ENCODE data around the gene CDH5.

Gene CDH5

DNA sequence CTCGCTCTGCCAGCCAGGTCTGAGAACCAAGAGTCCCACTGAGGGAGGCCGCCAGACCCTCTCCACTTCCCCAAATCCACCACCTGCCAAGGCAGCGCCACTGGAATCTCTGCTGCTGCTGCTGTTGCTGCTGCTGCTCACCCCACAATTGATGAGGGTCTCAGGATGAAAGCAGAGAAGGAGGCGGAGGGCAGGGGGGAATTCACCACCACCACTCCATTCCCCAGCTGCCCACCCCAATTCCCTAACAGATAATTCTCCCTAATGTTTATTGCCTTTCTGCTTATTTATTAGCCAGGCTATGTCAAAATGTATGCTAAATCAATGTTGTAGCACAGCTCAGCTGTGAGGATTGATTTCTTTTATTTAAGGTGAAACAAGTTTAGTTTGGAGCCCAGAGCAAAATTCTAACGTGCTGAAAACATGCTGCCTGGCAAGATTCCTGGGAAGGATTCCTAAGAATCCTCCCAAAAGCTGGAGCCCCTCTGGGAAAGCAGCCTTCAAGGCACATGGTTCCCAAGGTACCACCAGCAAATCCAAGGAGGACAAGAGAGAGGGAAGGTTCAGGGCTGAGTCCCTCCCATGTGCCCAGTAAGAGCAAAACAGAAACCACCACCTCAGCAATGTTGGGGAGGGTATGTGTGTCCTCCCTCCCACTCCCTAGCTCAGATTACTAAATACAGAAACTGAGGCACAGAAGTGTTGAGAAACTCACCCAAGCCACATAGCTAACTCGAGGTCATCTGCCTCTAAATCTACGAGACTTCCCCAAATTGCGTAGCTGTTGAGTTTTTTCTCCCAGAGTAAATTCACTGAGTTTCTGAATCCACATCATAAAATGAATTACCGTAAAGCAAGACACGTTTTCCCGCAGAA is 12.2 kb upstream of the CDH5 start:
- DNase-seq (ENCODE audit: low read depth) = no peak

DNA sequence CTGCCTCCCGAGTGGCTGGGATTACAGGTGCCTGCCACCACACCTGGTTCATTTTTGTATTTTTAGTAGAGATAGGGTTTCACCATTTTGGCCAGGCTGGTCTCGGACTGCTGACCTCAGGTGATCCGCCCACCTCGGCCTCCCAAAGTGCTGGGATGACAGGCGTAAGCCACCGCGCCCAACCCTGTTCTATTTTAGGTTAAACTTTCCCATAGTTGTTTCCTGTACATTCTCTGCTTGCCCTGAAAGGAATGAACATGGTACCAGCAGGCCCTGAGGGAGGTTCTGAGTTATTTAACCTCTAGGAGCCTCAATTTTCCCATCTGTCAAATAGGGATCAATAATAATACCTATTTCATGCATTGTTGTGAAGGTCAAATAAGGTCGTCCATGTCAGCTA is 11.0 kb upstream of the CDH5 start:
- DNase-seq (ENCODE audit: low read depth) = no peak

DNA sequence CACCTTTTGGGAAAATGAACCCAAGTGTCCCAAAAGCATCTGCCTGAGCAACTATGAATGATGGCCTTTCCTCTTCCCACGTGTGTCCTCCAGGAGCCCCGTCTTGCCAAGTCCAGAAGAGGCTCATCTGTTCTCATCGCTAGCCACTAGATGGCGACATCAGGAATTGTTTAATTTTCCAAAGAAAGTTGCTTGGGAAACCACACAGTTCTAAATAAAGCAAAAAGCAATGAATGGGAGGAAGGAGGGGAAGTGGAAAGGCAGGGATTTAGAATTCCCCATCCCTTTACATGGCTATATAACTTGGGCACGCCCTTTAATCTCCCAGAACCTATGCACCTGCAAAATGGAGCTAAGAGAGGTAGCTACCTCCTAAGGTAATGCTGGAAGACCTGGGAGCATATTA is 9.0 kb upstream of the CDH5 start:
- no peak for DNase-seq (ENCODE audit: low read depth)

DNA sequence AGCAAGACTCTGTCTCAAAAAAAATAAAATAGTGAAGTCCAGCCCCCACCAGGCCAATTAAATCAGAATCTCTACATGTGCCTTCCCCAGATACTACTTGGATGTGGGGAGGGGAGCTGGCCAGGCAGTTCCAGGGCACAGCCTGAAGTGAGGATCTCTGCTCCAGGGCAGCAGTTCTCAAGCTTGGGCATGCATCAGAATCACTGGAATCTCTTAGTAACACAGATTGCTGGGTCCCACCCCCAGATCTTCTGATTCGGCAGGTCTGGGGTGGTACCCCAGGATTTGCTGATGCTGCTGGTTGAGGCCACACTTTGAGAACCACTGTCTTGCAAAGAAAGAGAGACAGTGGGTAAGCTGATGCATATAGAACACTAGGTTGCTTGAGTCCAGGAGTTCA is 8.3 kb upstream of the CDH5 start:
- no peak for DNase-seq (ENCODE audit: low read depth)

DNA sequence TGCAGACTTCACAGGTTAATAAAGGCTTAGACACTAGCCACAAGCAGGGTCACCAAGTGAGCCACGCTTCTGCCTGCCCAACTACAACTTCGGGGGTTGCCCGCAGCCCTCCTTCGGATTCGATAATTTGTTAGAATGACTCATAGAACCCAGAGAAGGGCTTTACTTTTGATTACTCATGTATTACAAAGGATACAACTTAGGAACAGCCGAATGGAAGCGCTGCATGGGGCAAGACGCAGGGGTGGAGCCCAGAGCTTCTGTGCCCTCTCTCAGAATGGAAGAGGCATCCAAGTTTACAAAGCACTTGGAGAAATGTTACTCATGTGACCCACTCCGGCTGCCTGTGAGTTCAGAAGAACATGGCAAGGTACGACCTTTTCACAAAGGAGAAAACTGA is 7.5 kb upstream of the CDH5 start:
- DNase-seq (ENCODE audit: low read depth) = no peak

DNA sequence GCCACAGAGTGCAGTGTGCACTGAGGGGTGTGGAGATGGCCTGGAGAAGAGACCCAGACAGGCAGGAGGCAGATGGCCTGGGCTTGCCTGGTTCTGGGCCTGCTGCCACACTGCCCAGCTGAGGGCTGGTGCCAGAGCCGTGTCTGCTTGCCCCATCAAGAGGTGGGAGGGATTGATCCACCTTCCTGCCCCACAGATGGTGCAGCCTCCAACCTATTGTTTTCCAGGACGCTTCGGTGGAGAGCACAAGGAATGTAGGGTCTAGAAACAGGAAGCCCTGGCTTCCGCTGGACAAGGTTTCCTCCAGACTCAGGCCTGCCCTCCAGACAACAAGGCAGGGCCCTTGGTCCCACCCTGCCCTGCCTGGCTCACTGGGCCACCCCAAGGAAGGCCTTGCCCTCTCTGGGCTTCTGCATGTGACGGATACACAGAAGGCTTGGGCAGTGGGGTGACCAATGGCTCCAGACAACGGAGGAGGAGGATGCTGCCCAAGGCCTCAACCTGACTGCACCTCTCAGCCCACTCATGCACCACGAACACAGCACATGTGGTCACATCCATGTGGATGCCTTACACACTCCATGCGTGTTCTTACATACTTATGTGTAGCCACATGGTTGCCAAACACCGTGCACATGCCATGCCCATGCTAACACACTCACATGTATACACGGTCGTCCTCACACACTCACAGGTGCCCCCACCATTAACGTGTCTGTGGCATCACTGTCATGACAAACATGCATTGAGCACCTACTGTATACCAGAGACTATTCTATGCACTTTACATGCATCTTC is 6.5 kb upstream of the CDH5 start:
- DNase-seq (ENCODE audit: low read depth) = no peak

DNA sequence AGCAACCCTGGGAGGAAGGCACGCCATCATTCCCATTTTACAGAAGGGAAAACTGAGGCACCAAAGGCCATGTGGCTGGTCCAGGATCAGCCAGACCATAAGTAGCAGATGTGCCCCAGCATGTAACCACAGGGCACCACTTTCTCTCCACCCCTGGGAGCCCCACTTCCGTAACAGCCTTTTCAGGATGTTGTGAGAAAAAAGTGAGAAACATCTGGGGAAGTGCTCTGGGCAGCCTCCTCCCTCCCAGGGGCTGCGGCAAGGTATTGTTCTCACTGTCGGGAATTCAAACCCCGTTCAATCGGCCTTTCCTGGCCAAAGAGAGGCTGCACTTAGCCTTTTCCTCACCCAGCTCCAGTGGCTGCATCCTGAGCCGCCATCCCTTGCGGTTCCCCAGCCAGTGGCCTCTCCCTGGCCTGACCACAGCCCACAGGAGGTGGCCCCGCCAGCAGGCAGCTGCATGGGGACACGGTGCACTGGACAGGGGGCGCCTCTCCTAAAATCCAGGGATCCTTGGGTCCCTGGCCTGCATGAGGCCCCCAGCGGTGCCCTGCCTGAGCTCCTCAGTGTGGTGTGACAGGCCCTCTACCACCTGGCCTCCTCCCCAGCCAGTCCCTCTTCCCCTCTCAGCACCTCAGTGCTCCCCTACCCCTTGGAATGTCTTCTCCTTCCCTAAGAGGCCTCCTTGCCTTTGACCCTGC is 5.7 kb upstream of the CDH5 start:
- no peak for DNase-seq (ENCODE audit: low read depth)

DNA sequence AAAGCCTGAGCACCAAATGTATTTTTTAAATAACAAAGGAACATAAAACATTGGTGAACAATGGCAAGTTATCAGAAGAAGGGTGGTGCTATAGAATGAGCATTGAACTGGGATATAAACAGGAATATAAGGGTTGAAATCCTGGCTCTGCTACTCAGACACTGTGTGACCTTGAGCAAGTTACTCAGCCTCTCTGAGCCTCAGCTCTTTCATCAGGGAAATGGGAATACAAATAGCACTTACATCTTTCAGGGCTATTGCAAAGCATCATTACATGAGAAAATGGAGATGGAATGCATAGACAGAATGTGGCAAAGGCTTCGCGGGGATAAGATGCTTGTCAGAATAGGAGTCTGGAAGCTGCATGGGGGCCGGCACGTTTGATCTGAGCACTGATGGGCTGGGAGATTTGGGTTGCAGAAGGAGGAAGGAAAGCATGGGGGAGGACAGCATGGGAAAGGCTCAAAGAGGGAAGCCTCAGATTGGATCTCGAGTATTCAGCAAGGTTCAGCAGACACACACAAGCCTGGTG is 4.8 kb upstream of the CDH5 start:
- no peak for DNase-seq (ENCODE audit: low read depth)

DNA sequence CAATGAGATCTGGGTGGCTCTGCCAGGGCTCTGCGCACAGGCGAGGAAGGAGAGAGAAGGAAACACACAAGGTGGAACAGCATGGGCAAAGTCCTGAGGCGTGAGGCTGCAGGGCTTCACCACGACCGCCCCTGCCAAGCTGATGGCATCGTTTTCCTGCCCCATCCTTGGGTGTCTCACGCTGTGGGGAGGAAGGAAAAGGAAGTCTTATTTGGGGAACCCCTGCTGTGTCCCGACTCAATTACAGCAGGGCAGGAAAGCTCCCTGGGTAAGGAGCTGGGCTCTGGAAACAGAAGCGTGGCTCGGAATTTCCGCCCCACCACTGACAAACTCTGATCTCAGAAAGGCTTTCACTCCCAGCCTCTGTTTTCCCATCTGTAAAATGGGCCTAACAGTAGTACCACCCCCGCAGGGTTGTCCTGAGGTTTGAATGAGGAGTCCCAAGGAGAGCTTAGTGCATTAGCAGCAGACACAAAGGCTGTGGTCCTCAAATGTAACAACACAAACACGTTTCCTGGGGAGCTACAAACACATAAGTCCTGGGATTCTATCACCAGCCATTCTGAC is 3.2 kb upstream of the CDH5 start:
- DNase-seq (ENCODE audit: low read depth) = no peak

DNA sequence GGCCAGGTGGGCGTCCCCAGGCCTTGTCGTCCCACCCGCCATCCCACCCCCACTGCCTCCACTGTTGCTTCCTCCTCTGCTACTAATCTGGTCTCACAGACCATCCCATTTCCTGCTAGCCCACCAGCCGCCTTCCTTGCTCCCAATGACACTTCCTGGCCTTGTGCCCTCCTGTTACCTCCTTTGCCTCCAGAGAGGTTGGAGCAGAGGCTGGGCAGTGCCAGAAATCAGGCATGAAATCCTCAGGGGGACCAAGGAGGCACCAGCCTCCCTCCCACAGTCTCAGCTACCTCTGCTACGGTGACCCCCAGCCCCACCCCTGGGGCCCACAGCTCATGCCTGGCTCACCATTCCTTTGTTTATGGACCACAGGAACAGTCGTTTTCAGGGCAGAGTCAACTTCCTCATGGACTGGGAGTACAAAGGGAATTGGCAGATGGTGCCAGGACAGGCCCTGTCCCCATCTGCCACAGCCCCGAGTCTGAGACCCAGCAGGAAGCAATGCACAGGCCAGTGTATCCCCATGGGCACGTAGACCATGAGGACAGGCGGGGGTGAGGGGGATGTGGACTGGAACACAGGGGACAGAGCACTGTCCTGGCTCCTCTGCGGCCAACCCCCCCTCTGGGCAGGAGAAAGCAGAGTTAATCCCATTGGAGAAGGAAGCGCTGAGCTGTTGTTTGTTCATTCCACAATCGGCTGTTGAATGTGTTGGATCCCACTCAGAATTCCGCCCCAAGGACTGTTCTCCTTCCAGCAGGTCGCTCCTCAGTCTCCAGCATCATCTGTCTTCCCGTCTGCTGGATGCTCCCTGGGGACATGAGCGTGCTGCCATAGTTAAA is 2.2 kb upstream of the CDH5 start:
- DNase-seq (ENCODE audit: low read depth) = no peak

DNA sequence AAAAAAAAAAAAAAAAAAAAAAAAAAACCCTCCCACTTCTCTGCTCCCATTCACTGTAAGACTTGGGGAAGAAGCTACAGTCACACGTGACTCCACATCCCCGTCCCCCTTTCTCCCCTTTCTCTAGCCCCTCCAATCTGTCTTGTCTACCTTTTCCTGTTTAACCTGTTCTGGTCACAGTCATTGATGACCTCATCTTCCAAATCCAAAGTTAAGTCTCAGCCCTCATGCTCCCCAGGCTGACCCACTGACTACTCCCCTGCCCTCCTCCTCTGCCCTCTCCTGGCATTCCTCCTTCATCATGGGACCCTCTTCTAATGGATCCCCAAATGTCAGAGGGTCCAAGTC is 1.6 kb upstream of the CDH5 start:
- DNase-seq (ENCODE audit: low read depth) = no peak

DNA sequence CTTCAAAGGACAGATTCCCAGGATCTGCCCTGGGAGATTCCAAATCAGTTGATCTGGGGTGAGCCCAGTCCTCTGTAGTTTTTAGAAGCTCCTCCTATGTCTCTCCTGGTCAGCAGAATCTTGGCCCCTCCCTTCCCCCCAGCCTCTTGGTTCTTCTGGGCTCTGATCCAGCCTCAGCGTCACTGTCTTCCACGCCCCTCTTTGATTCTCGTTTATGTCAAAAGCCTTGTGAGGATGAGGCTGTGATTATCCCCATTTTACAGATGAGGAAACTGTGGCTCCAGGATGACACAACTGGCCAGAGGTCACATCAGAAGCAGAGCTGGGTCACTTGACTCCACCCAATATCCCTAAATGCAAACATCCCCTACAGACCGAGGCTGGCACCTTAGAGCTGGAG is 840 bp upstream of the CDH5 start:
- no peak for DNase-seq (ENCODE audit: low read depth)

DNA sequence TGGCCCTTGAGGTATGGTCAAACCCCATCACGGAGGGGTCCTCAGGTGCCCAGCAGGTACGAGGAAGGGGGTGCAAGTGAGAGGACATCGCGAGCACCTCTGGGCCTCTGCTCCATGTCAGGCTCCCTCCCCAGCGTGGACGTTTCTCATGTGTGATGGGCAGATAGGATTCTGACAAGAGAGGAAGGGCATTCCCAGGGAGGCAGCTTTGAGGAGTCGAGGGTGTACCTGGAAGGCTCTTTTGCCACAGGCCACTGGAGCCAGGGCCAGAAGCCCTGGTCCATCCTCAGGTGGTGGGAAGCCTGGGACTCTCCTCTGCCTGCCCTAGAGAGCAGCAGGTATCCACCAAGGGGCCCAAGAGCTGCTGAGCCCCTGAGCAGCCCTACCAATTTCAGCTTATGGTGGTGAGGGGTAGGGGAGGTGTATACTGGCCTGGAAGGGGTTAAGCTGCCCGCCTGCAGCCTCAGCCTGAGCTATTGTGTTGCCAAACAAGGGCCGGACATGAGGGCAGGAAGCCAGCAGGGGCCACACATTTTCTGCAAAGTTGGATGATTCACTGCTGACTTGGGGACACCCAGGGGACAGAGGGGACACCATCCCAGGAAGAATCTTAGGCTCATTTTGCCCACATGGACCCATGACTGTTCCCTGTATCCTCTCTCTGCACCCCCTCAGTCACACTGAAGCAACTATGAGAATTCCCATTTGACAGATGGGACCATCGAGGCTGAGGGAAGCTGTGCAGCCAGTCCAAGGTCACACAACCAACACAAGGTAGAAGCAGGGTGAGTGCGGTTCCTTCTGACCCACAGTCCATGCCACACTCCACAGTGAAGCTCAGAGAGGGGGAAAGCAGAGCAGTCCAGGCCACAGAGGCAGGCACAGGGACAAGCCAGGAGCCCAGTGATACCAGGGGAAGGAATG is 1.7 kb downstream of the CDH5 start:
- DNase-seq (ENCODE audit: low read depth) = no peak

DNA sequence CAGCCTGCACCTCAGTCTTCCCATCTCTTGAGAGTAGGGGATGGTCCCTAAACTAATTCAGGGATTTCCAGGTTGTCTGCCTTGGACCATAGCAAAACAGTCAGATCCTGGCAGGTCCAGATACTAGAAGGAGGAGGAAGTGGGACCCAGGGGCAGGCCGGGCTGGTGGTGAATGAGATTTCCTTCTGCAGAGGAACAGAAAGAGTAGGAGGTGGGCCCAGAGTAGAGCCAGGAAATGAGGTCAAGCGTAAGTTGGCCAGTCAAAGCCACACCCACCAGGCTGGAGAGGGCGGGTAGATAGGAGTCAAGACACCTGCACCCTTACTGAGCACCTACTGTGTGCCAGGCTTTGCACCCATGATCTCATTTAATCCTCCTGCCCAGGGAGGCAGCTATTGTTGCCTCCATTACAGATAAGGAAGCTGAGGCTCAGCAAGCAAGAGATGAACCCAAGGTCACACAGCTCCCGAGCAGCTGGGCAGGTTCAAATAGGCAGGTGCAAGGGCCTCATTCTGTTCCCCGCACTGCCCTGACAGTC is 2.6 kb downstream of the CDH5 start:
- no peak for DNase-seq (ENCODE audit: low read depth)

DNA sequence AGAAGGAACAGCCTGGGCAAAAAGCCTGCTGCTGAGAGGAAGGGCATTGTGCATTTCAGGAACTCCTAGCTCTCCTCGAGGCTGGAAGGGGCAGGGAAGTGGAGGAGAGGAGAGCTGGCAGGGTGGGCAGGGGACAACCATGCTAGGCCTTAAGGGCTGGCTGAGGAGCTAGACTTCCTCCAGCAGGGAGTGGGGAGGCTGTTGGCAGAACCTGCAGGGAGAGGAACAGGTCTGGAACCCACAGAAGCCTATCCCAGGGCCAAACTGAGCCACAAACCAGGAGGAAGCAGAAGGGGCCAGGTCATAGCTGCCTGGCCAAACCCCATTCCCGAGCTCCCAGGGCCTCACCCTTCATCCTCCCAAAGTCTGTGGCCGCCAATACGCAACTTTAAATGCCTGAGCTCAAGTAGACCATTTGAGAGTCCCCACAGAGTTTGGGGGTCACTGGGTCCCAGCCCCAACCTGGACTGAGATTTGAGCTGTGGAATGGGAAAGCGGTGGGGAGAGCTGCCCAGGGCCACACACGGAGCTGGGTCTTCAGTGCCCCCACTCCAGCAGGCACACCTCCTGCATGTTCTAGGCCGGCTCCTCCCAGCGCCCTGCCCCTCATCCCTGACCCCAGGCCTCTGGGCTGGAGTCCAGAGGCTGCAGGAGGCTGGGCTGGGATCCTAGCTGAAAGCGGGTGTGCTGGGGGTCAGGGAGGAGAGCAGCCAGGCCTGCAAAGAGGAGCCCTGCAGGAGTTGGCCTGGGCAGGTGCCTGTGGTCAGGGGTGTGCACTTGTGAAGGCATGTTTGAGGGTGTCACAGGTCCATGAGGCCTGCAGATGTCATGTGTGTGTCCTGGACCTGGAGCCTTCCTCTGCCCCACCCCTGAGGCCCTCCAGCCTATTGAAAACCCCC is 4.5 kb downstream of the CDH5 start:
- no peak for DNase-seq (ENCODE audit: low read depth)

DNA sequence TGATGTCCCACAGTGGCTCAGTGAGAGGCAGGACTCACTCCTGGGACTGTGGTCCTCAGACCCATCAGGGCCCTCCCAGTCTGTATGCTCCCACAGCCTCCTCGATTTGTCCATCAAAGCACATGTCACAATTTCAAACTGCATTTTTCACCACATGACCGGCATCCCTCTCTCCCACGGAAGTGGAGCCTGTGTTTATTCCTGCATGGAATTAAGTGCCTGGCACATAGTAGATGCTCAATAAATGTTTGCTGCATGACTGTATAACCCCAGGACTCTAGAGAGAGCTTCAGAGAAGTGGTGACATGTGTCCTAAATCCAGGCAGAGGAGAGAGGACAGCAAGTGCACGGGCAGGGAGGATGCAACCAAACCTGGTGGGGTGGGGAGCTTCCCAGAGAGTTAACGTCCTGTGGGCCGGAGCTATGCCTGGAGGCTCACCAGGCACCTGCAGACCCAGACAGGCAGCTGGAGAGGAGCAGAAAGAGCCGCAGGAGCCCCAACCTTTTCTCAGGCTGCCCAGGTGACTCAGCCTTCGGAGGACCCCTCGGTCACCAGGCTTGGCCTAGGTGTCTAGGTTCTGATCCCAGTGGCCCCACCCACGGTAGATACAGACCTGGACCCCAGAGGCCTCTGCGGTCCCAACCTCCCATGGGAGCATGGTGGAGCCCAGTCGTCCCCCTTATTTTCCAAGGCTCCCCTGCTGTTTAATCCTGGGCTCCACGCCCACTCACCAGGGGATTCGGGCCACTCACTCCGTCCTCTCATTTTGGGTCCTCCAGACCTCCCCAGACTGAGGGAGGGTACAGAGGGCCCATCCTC is 5.8 kb downstream of the CDH5 start:
- DNase-seq (ENCODE audit: low read depth) = no peak

DNA sequence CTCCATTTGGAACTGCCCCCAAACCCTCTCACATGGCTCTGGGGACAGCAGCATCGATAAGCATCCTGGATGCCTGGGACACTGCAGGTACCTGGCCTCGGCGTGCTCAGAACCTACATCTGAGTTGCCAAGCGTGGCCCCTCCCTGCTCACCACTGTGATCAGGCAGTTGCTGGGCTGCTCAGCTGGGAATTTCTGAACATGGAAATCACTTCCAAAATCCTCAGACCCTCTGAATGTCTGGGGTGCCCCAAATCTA is 6.3 kb downstream of the CDH5 start:
- no peak for DNase-seq (ENCODE audit: low read depth)

DNA sequence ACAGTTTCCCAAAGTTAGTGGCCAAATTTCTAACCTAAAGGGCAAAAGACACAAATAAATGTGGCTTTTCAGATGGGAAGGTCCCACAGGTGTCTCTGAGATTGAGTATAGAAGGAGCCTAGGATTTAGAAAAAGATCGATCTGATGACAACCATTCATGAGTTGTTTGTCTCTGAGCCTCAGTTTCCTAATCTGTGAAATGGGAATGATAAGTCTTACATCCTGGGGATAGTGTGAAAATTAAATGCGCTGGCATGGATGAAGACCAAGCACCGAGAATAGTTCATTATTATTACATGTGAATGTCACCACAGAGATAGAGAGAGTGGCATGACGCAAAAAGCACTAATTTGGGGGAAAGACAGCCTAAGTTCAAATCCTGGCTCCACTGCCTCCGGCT is 7.2 kb downstream of the CDH5 start:
- no peak for DNase-seq (ENCODE audit: low read depth)
